ENCODE data around the gene C1orf94. TPM values are rescaled to one million over a fixed set of nuclear protein-coding genes. Genes with fewer than 3 reads are reported as not detected.

Gene C1orf94
- total and polyA plus RNA-seq, 10 of the 15 experiments (the other 5 are each of a cell fraction or from before 2014, with no cell fraction given), result not detected

DNA sequence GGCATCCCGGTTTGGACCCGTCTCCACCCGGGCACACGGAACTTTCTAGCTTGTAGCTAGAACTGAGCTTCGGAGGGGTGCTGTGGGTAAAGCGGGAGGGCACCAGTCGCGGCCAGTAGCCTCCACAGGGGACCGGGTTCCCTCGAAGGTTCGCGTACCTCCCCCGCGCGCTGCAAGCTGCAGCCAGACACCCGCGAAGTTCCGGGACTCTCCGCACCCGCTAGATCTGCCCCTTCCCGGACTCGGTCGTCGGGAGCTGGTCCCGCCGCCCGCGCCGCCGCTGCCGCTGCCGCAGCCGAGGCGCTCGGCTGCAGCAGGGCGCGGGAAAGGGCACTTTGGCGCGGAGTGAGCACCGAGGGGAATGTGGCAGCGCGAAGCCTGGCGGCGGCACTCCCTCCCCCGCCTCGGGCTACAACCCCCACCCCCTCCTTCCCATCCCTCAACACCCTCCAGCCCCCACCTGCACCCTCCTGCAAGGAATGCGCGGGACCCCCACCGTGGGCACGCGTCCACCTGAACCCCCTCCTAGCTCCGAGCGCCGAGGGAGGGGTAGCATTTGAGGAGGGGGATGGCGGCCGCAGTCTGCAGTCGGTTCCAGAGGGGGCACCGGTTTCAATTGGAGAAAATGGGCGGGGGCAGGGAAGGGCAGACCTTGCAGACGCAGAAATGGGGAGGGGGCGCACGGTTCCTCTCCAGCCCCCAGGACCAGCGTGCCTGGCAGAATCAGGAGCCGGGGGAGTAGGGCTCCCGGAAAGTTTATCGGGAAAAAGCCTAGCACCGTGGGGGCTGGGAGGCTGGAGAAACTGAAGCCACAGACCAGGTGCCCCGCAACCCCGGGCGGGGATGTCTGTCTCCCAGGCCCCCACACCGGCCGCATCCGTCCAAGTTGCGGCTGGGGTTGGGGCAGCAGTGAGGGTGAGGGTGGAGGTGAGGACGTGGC is 12.6 kb upstream of the C1orf94 start:
- DNase-seq (ENCODE audit: low read depth, low spot score), result no peak
- WGBS (ENCODE audit: insufficient coverage, insufficient replicate concordance, low lambda C conversion rate, missing lambda C conversion rate), result 7% methylated on average over 60 of the region's 75 CpGs
- no peaks in the 10 kb centered on the region for H3K79me2 ChIP-seq (ENCODE audit: control insufficient read depth, insufficient read depth, low read length)
- no peak overlapping the region for H2AFZ ChIP-seq (ENCODE audit: control insufficient read depth, low read depth, low read length)
- peak overlapping the region; percentile 79 for H3K4me2 ChIP-seq (ENCODE audit: control insufficient read depth, insufficient read depth)
- SMC1A ChIA-PET (ENCODE audit: uncharacterized antibody, unreplicated experiment), result interaction anchor here (0.8 kb wide), 1 partner anchor 151 kb away, joined by 3 read pairs; no protein-coding TSS in a partner anchor
- ATAC-seq, result no peak
- POLR2A ChIA-PET, result no interaction called here
- no peak overlapping the region for H3K9ac ChIP-seq (ENCODE audit: control insufficient read depth, insufficient read depth, low read length)
- intact Hi-C loops (cut with micrococcal nuclease; ENCODE audit: unreplicated experiment), result loop anchor here (2.0 kb wide), 1 partner anchor 531 kb away; no protein-coding TSS in a partner anchor
- BruUV-seq (replicated peaks), result no TSS peak
- TF ChIP-seq RB1 (IDR thresholded peaks at IDR 0.05; ENCODE audit: borderline replicate concordance), result no peak
- peak; percentile 17 for TF ChIP-seq SUZ12 (IDR thresholded peaks at IDR 0.05; ENCODE audit: unreplicated experiment)
- TF ChIP-seq RCOR1 (conservative IDR thresholded peaks at IDR 0.05; ENCODE audit: low read depth, low read length), result no peak
- in situ Hi-C loops (cut with MboI), result loop anchor here (10.0 kb wide), 1 partner anchor 529 kb away; no protein-coding TSS in a partner anchor
- no peak for FAIRE-seq
- no peaks in the 10 kb centered on the region for H3K4me1 ChIP-seq (ENCODE audit: control insufficient read depth, insufficient read depth, low read length)
- RAD21 ChIA-PET (ENCODE audit: unreplicated experiment), result interaction anchor here (1.1 to 1.4 kb wide), 2 partner anchors 50 to 531 kb away, joined by 6 to 8 read pairs; no protein-coding TSS in a partner anchor
- H3K36me3 ChIP-seq (ENCODE audit: control insufficient read depth in 2 of 2, insufficient read depth in 2 of 2, low read length in 1 of 2), result no peaks in the 10 kb centered on the region
- no peaks in the 10 kb centered on the region for H4K20me1 ChIP-seq (ENCODE audit: control insufficient read depth, insufficient read depth)
- no peak overlapping the region for H3K27ac ChIP-seq (ENCODE audit: control insufficient read depth, insufficient read depth)
- peak overlapping the region; percentile 41; the same call in 1 of the 2 replicates for H3K4me3 ChIP-seq
- H3K9me3 ChIP-seq (replicated peaks; ENCODE audit: control insufficient read depth, insufficient read depth, low read length), result no peaks in the 10 kb centered on the region
- H3K27me3 ChIP-seq (replicated peaks in 1 of 2; ENCODE audit: control insufficient read depth in 2 of 2, insufficient read depth in 2 of 2, low read length in 1 of 2), result peaks cover 4 to 23% of the 10 kb centered on the region in 2 experiments
- CTCF ChIA-PET, result interaction anchor here (0.6 to 1.9 kb wide), 6 partner anchors 17 to 531 kb away, joined by 3 to 17 read pairs (median 3); no protein-coding TSS in a partner anchor

- H3K36me3 ChIP-seq (ENCODE audit: control insufficient read depth in 2 of 2, insufficient read depth in 2 of 2, low read length in 1 of 2), result no peaks in the 10 kb centered on the region
- peaks cover 4 to 25% of the 10 kb centered on the region in 2 experiments for H3K27me3 ChIP-seq (replicated peaks in 1 of 2; ENCODE audit: control insufficient read depth in 2 of 2, insufficient read depth in 2 of 2, low read length in 1 of 2)
- in situ Hi-C loops (cut with MboI) (loop anchor here (10.0 kb wide), 1 partner anchor 530 kb away; no protein-coding TSS in a partner anchor), intact Hi-C loops (cut with micrococcal nuclease; ENCODE audit: unreplicated experiment) (no loop called here)
- ChIA-PET RAD21 (ENCODE audit: unreplicated experiment) (no interaction called here), POLR2A (no interaction called here), SMC1A (ENCODE audit: uncharacterized antibody, unreplicated experiment) (no interaction called here), CTCF (interaction anchor here (1.9 kb wide), 1 partner anchor 532 kb away, joined by 17 read pairs; no protein-coding TSS in a partner anchor)
- no peak within 1 kb of the TSS for H3K4me3 ChIP-seq
- H3K4me1 ChIP-seq (ENCODE audit: control insufficient read depth, insufficient read depth, low read length), result no peaks in the 10 kb centered on the region
- H3K9ac ChIP-seq (ENCODE audit: control insufficient read depth, insufficient read depth, low read length), result no peak within 1 kb of the TSS
- no peak within 1 kb of the TSS for H3K27ac ChIP-seq (ENCODE audit: control insufficient read depth, insufficient read depth)
- TF ChIP-seq SUZ12 (IDR thresholded peaks at IDR 0.05; ENCODE audit: unreplicated experiment), result peak; percentile 62
- TF ChIP-seq, protein P1, sequence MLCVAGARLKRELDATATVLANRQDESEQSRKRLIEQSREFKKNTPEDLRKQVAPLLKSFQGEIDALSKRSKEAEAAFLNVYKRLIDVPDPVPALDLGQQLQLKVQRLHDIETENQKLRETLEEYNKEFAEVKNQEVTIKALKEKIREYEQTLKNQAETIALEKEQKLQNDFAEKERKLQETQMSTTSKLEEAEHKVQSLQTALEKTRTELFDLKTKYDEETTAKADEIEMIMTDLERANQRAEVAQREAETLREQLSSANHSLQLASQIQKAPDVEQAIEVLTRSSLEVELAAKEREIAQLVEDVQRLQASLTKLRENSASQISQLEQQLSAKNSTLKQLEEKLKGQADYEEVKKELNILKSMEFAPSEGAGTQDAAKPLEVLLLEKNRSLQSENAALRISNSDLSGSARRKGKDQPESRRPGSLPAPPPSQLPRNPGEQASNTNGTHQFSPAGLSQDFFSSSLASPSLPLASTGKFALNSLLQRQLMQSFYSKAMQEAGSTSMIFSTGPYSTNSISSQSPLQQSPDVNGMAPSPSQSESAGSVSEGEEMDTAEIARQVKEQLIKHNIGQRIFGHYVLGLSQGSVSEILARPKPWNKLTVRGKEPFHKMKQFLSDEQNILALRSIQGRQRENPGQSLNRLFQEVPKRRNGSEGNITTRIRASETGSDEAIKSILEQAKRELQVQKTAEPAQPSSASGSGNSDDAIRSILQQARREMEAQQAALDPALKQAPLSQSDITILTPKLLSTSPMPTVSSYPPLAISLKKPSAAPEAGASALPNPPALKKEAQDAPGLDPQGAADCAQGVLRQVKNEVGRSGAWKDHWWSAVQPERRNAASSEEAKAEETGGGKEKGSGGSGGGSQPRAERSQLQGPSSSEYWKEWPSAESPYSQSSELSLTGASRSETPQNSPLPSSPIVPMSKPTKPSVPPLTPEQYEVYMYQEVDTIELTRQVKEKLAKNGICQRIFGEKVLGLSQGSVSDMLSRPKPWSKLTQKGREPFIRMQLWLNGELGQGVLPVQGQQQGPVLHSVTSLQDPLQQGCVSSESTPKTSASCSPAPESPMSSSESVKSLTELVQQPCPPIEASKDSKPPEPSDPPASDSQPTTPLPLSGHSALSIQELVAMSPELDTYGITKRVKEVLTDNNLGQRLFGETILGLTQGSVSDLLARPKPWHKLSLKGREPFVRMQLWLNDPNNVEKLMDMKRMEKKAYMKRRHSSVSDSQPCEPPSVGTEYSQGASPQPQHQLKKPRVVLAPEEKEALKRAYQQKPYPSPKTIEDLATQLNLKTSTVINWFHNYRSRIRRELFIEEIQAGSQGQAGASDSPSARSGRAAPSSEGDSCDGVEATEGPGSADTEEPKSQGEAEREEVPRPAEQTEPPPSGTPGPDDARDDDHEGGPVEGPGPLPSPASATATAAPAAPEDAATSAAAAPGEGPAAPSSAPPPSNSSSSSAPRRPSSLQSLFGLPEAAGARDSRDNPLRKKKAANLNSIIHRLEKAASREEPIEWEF (IDR thresholded peaks at IDR 0.05; ENCODE audit: insufficient replicate concordance, low read depth, low read length), result no peak
- H3K9me3 ChIP-seq (replicated peaks; ENCODE audit: control insufficient read depth, insufficient read depth, low read length), result no peaks in the 10 kb centered on the region
- no peak for DNase-seq (ENCODE audit: low read depth, low spot score)
- no peak within 1 kb of the TSS for H2AFZ ChIP-seq (ENCODE audit: control insufficient read depth, low read depth, low read length)
- no peaks in the 10 kb centered on the region for H3K79me2 ChIP-seq (ENCODE audit: control insufficient read depth, insufficient read depth, low read length)
- BruUV-seq (replicated peaks), result no TSS peak
- 3% methylated on average over 35 of the region's 78 CpGs for WGBS (ENCODE audit: insufficient coverage, insufficient replicate concordance, low lambda C conversion rate, missing lambda C conversion rate)
- no peaks in the 10 kb centered on the region for H4K20me1 ChIP-seq (ENCODE audit: control insufficient read depth, insufficient read depth)
- FAIRE-seq, result no peak
- ATAC-seq, result no peak
- H3K4me2 ChIP-seq (ENCODE audit: control insufficient read depth, insufficient read depth), result no peak within 1 kb of the TSS
Measured at GRCh38 chr1:34164771-34165391, 11.8 kb upstream of the C1orf94 start, which contains the start of gene CSMD2. TSS of gene CSMD2 (minus strand) at chr1:34165230. CDS start at chr1:34165097, 133 bp downstream.

Data from GM12878 (cell line).